GM13977 (cell line): ENCODE results near the gene CHMP4A.

Experiments
- DNase-seq: peaks from one replicate; pipeline ENCODE4 v3.0.0; 2012; ENCODE audit warnings: low spot score
- in situ Hi-C: fragments of 300-500 bp; cut with MboI; formaldehyde crosslinking; loops from one replicate; pipeline ENCODE4 v1.12.0; 2022; ENCODE audit warnings: low sequenced_read_pairs, low pct_unique_long_range_greater_than_20kb, mixed read lengths, inconsistent platforms; ENCODE audit not compliant: unreplicated experiment
- TF ChIP-seq, protein P1 (sequence below): IDR thresholded peaks from 2 replicates; pipeline ENCODE4 v1.5.1; 2012; ENCODE audit warnings: mild to moderate bottlenecking, control low read depth; ENCODE audit not compliant: insufficient read depth; ENCODE audit errors: extremely low read depth, missing control alignments

Gene CHMP4A

DNA sequence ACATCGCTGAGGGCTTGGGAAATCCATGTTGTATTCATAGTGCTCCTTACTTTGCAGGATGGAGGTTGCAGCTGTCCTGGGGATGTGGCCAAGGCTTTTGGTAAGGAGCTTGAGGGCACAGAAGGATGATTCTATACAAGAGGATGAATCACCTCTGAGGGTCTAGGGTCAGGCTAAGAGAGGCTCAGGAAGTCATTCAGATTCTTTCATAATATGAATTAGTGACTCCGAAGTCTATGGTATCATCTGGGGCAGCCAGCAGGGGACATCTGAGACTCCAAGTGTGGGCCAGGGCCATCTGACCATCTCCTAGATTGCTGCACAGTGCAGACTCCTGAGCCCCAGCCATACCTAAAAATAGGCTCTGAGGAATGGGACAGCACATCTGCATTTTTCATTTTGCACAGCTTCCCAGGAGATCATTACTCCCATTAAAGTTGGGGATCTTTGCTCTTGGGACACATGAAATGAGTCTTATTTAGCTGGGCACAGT, 24.2 kb upstream of the CHMP4A start:
- TF ChIP-seq, protein P1, sequence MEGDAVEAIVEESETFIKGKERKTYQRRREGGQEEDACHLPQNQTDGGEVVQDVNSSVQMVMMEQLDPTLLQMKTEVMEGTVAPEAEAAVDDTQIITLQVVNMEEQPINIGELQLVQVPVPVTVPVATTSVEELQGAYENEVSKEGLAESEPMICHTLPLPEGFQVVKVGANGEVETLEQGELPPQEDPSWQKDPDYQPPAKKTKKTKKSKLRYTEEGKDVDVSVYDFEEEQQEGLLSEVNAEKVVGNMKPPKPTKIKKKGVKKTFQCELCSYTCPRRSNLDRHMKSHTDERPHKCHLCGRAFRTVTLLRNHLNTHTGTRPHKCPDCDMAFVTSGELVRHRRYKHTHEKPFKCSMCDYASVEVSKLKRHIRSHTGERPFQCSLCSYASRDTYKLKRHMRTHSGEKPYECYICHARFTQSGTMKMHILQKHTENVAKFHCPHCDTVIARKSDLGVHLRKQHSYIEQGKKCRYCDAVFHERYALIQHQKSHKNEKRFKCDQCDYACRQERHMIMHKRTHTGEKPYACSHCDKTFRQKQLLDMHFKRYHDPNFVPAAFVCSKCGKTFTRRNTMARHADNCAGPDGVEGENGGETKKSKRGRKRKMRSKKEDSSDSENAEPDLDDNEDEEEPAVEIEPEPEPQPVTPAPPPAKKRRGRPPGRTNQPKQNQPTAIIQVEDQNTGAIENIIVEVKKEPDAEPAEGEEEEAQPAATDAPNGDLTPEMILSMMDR = no peak
- no peak for DNase-seq
- in situ Hi-C loops = no loop called here

DNA sequence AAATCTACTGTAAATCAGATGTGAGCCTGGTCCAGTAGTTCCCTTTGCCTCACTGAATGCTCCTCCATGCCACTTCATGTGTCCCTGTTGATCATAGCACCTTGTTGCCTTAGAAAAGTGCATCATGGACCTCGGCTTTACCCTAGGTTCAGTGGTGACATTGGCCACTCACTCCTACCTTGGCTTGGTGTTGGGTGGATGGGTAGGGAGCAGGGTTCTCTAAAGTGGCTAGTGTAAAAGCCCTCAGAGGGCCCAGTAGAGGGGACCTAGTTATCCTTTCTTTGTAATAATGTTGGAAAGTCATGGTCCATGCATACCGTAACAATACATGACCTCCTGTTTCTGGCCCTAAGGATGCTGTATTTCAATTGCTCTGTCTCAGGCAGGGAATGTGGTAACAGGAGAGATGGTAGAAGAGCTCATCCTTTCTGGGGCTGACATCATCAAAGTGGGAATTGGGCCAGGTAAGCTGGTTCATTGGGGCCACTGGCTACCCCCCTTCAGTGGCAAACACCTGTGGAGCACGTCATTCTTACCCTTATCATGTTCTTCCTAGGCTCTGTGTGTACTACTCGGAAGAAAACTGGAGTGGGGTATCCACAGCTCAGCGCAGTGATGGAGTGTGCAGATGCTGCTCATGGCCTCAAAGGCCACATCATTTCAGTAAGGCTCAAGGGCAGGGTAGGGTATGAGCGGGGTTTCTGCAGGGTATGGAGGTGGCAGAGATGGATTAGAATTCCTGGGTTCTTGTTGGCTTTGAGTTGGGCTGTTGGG, 23.6 kb upstream of the CHMP4A start:
- TF ChIP-seq, protein P1 = no peak
- no peak for DNase-seq
- in situ Hi-C loops = no loop called here

DNA sequence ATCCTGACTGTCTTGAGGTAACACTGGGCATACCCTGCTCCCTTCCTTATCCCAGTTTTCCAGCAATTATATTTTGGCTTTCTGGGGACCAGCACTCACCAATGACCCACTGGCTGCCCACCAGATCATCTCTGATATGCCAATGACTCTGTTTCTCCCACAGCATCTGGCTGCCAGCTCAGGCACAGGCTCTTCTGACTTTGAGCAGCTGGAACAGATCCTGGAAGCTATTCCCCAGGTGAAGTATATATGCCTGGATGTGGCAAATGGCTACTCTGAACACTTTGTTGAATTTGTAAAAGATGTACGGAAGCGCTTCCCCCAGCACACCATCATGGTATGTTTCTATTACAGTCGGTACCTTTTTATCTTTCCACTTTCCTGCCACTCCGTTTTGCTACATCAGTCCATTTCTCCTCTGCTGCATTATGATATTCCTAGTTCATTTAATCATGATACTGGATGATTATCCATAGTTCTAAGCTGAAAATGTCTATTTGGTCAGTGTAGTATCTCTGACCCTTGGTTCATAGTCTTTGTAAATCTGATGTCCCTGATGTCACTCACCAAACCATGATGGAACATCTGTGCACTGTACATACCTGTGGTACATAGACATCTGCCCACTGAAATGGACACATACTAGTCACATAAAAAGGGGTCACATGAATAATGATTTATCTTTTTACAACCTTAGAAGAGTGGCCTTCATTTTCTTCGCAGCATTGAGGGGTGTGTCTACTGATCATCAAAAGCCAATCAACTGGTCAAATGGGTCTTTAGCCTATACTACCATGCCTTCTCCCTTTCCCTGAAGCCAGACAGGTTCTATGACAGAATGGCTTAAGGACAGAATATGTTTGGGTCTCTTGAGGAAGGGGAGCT, 22.8 kb upstream of the CHMP4A start:
- TF ChIP-seq, protein P1 = no peak
- DNase-seq = no peak
- in situ Hi-C loops = no loop called here

DNA sequence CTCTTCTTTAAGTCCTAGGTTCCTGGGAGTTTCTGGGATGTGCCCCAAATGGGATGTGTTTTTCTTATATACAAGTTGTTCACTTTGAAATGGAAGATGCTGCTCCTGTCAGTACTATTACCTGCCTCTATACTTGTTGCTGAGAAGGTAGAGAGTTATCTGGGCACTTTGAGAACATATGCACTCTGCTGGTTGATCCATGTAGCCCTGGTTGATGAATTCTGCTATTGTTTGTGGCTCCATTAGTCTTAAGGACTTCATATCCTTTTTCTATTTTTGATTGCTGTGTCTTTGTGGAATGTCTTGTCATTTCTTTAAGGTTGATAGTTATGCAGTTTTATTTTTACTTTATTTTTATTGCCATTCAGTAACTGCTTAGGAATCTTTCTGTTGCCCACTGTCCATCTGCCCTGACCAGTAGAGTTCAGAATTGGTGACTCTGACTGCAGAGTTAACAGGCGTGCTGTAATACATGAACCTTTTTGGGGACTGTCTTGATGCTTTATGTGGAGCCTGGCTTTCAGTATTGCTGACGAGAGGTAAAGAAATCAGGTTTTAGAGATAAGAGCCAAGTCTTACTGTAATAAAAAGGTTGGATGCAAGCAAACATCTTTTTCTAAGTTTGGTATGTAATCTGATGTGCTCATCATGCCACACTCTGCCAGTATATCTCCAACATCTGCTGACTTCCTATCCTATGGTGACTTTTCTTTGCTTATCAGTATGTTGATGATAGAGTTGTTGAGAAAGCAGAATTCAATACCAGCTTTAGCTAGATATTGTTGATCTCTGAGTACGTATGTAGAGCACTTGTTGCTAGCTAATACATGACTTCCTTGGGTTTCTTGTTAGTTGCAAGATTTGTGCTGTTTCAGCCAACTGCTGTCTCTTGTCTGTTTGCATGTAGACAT, 21.1 kb upstream of the CHMP4A start:
- DNase-seq = no peak
- in situ Hi-C loops = no loop called here
- TF ChIP-seq, protein P1 = no peak

DNA sequence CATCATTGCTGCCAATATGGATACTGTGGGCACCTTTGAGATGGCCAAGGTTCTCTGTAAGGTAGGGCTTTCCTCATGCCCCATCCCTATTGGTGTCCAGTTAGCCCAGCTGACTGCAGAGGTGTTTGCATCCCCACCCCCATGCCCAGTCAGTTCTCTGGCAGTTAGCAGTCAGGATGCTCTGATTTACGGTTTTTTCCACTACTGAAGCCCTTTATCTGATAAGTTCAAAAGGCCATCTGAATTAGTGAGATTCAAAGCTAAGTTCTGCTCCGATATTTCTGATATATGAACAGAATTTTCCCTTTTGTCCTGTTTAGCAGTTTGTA, 20.2 kb upstream of the CHMP4A start:
- no peak for DNase-seq
- in situ Hi-C loops = no loop called here
- TF ChIP-seq, protein P1 = no peak
